Type B pancreatic cell (in vitro differentiated cells): Measurements from ENCODE around the gene PWWP2B. TPM values are rescaled to one million over a fixed set of nuclear protein-coding genes. Genes with fewer than 3 reads are reported as not detected.
"Not testable (repeated sequence)": the region's sequence is repeated elsewhere in the genome, so short reads cannot be mapped to it uniquely, and the experiment has no call there.

Experiments
- DNase-seq: peaks from one replicate; pipeline ENCODE4 v3.0.0; 2021; ENCODE audit warnings: mixed read lengths; ENCODE audit not compliant: unreplicated experiment; ENCODE audit errors: extremely low spot score
- H3K27ac Mint-ChIP-seq: 2 replicates; pipeline ENCODE4 v1.8.0; 2021; ENCODE audit warnings: mild to moderate bottlenecking, mixed read lengths
- H3K27me3 Mint-ChIP-seq: 2 replicates; pipeline ENCODE4 v1.8.0; 2021; ENCODE audit warnings: mixed read lengths
- H3K36me3 Mint-ChIP-seq: 2 replicates; pipeline ENCODE4 v1.8.0; 2021; ENCODE audit warnings: mixed read lengths
- H3K4me1 Mint-ChIP-seq: one replicate; pipeline ENCODE4 v1.8.0; 2021; ENCODE audit warnings: mixed read lengths; ENCODE audit not compliant: unreplicated experiment
- H3K4me3 Mint-ChIP-seq: 2 replicates; pipeline ENCODE4 v1.8.0; 2021; ENCODE audit warnings: mild to moderate bottlenecking, mixed read lengths
- H3K9me3 Mint-ChIP-seq: 2 replicates; pipeline ENCODE4 v1.8.0; 2021; ENCODE audit warnings: mixed read lengths
- CTCF ChIP-seq: fragments of 200-600 bp; sonication (generic); conservative IDR thresholded peaks from 2 replicates; pipeline ENCODE4 v1.5.0; 2021; ENCODE audit warnings: antibody characterized with exemption, mild to moderate bottlenecking
- total RNA-seq: library from RNA; stranded (reverse); gene quantifications from 2 replicates; pipeline ENCODE4 v1.2.1, GENCODE V29; 2021; ENCODE audit warnings: low replicate concordance

The PWWP2B gene
- total RNA-seq, 1 donor from 2014 or later: 22.6 TPM

- Mint-ChIP-seq H3K9me3 (no peaks in the 10 kb centered on the region), H3K4me3 (no peak overlapping the region), H3K36me3 (no peaks in the 10 kb centered on the region), H3K27me3 (no peaks in the 10 kb centered on the region), H3K4me1 (peaks cover 26% of the 10 kb centered on the region), H3K27ac (no peak overlapping the region)
- no peak for TF ChIP-seq CTCF
- DNase-seq: no peak
Observed at GRCh38 chr10:132385721-132386418, 11.1 kb upstream of the PWWP2B start.

GRCh38 chr10:132386419-132386831, 10.6 kb upstream of the PWWP2B start:
- Mint-ChIP-seq H3K27me3 (no peaks in the 10 kb centered on the region), H3K27ac (peak overlapping the region; percentile 18), H3K36me3 (no peaks in the 10 kb centered on the region), H3K9me3 (no peaks in the 10 kb centered on the region), H3K4me1 (peaks cover 26% of the 10 kb centered on the region), H3K4me3 (no peak overlapping the region)
- TF ChIP-seq CTCF: no peak
- DNase-seq: no peak

- H3K9me3 Mint-ChIP-seq, DNase-seq, H3K36me3 Mint-ChIP-seq, H3K27me3 Mint-ChIP-seq, H3K4me3 Mint-ChIP-seq: not testable (repeated sequence)
- peaks cover 26% of the 10 kb centered on the region for H3K4me1 Mint-ChIP-seq
- peak overlapping the region; percentile 18 for H3K27ac Mint-ChIP-seq
Observed at GRCh38 chr10:132386896-132387295, 10.1 kb upstream of the PWWP2B start.

- Mint-ChIP-seq H3K27me3 (no peaks in the 10 kb centered on the region), H3K9me3 (peaks cover 9% of the 10 kb centered on the region), H3K36me3 (no peaks in the 10 kb centered on the region), H3K4me1 (peaks cover 22% of the 10 kb centered on the region), H3K4me3 (peak overlapping the region; percentile 74), H3K27ac (no peak overlapping the region)
- DNase-seq: no peak
- TF ChIP-seq CTCF: peak; percentile 76
Observed at GRCh38 chr10:132387764-132388210, 9.2 kb upstream of the PWWP2B start.

- Mint-ChIP-seq H3K4me3 (no peak overlapping the region), H3K4me1 (peaks cover 22% of the 10 kb centered on the region), H3K27ac (no peak overlapping the region), H3K36me3 (no peaks in the 10 kb centered on the region), H3K9me3 (peaks cover 9% of the 10 kb centered on the region), H3K27me3 (no peaks in the 10 kb centered on the region)
- DNase-seq: no peak
- TF ChIP-seq CTCF: no peak
Observed at GRCh38 chr10:132388891-132389432, 8.0 kb upstream of the PWWP2B start.

GRCh38 chr10:132389433-132390169, 7.4 kb upstream of the PWWP2B start:
- Mint-ChIP-seq H3K4me3 (no peak overlapping the region), H3K27me3 (no peaks in the 10 kb centered on the region), H3K4me1 (peaks cover 16% of the 10 kb centered on the region), H3K36me3 (no peaks in the 10 kb centered on the region), H3K27ac (peak overlapping the region; percentile 50), H3K9me3 (peaks cover 9% of the 10 kb centered on the region)
- DNase-seq: no peak
- TF ChIP-seq CTCF: no peak
